IMR-90 (cell line): ENCODE results near the gene GCNT4. TPM values are rescaled to one million over a fixed set of nuclear protein-coding genes. Genes with fewer than 3 reads are reported as not detected.

Experiments
- ATAC-seq: fragments of 200-7000 bp; cut with Tn5 transposase; 2 replicates; pipeline ENCODE4 v1.9.1; 2020; ENCODE audit warnings: low read depth, mild to moderate bottlenecking, moderate library complexity
- BruUV-seq: library from RNA; stranded (reverse); fragments of 400-500 nt; replicated peaks from 2 replicates; lab custom pipeline; 2021; lab: Mats Ljungman, UMichigan
- CTCF ChIA-PET: fragments of 300-600 bp; formaldehyde crosslinking; extraction: SDS; loops from one replicate; lab custom pipeline; 2021; ENCODE audit warnings: antibody characterized with exemption; lab: Yijun Ruan, JAX
- POLR2A ChIA-PET: fragments of 300-600 bp; sonication (Branson Sonifier 250); formaldehyde crosslinking; loops from one replicate; lab custom pipeline; 2022; ENCODE audit warnings: antibody characterized with exemption; ENCODE audit not compliant: unreplicated experiment; lab: Charles Lee
- DNase-seq: peaks from one replicate; pipeline ENCODE4 v3.0.0; 2013
- H2AFZ ChIP-seq: replicated peaks from 2 replicates; pipeline ENCODE3; 2013; ENCODE audit warnings: low read length, mild to moderate bottlenecking; ENCODE audit not compliant: poor library complexity
- H2AK5ac ChIP-seq: 2 replicates; pipeline ENCODE4 v1.6.1; 2013; ENCODE audit warnings: low read depth, low read length, inconsistent platforms
- H2AK9ac ChIP-seq: replicated peaks from 2 replicates; pipeline ENCODE3; 2013; ENCODE audit warnings: mild to moderate bottlenecking, low read depth, low read length, moderate library complexity; ENCODE audit not compliant: poor library complexity
- H2BK120ac ChIP-seq: 2 replicates; pipeline ENCODE4 v1.6.1; 2013; ENCODE audit warnings: low read depth, low read length, inconsistent platforms
- H2BK15ac ChIP-seq: 3 replicates; pipeline ENCODE4 v1.6.1; 2013; ENCODE audit warnings: low read depth, low read length, inconsistent platforms
- H2BK20ac ChIP-seq: 2 replicates; pipeline ENCODE4 v1.6.1; 2013; ENCODE audit warnings: low read depth, mild to moderate bottlenecking, inconsistent platforms, low read length, moderate library complexity
- H2BK5ac ChIP-seq: 2 replicates; pipeline ENCODE4 v1.6.1; 2013; ENCODE audit warnings: mild to moderate bottlenecking, low read depth, low read length, inconsistent platforms; ENCODE audit not compliant: poor library complexity, severe bottlenecking
- H3K14ac ChIP-seq: replicated peaks from 2 replicates; pipeline ENCODE4 v1.6.1; 2013; ENCODE audit warnings: low read depth, low read length, inconsistent platforms
- H3K18ac ChIP-seq: 2 replicates; pipeline ENCODE4 v1.6.1; 2013; ENCODE audit warnings: low read depth, low read length, control low read depth
- H3K23ac ChIP-seq: 2 replicates; pipeline ENCODE4 v1.6.1; 2013; ENCODE audit warnings: low read depth, low read length, inconsistent platforms
- H3K27ac ChIP-seq: 2 replicates; pipeline ENCODE4 v1.5.1; 2013; ENCODE audit warnings: mild to moderate bottlenecking, control low read depth, low read length; ENCODE audit not compliant: insufficient read depth
- H3K27me3 ChIP-seq: 2 replicates; pipeline ENCODE4 v1.6.1; 2013; ENCODE audit warnings: low read length; ENCODE audit not compliant: control insufficient read depth, insufficient read depth
- H3K36me3 ChIP-seq: 2 replicates; pipeline ENCODE4 v1.6.1; 2013; ENCODE audit warnings: low read length, mixed read lengths; ENCODE audit not compliant: control insufficient read depth, insufficient read depth
- H3K4ac ChIP-seq: 2 replicates; pipeline ENCODE4 v1.6.1; 2013; ENCODE audit warnings: low read depth, low read length, inconsistent platforms
- H3K4me1 ChIP-seq: 2 replicates; pipeline ENCODE4 v1.6.1; 2013; ENCODE audit warnings: low read length, mixed read lengths; ENCODE audit not compliant: control insufficient read depth, insufficient read depth
- H3K4me2 ChIP-seq: 2 replicates; pipeline ENCODE4 v1.6.1; 2013; ENCODE audit warnings: low read depth, mild to moderate bottlenecking, control low read depth, low read length, moderate library complexity
- H3K4me3 ChIP-seq: 2 replicates; pipeline ENCODE4 v1.5.1; 2013; ENCODE audit warnings: low read depth, mild to moderate bottlenecking, control low read depth, low read length, moderate library complexity; ENCODE audit not compliant: insufficient read depth
- H3K56ac ChIP-seq: 2 replicates; pipeline ENCODE4 v1.6.1; 2013; ENCODE audit warnings: low read length, inconsistent platforms; ENCODE audit not compliant: insufficient read depth; ENCODE audit errors: extremely low read depth
- H3K79me1 ChIP-seq, 2 experiments: 2 replicates each; pipeline ENCODE4 v1.6.1; 2013; ENCODE audit warnings: low read length in 2 of 2, inconsistent platforms in 1 of 2, low read depth in 1 of 2
- H3K9ac ChIP-seq: 2 replicates; pipeline ENCODE4 v1.6.1; 2013; ENCODE audit warnings: low read depth, low read length, control low read depth
- H3K9me1 ChIP-seq: 2 replicates; pipeline ENCODE4 v1.6.1; 2013; ENCODE audit warnings: low read length, inconsistent platforms; ENCODE audit not compliant: insufficient read depth
- H3K9me3 ChIP-seq: 2 replicates; pipeline ENCODE4 v1.6.1; 2013; ENCODE audit warnings: low read length; ENCODE audit not compliant: control insufficient read depth, insufficient read depth
- H4K20me1 ChIP-seq: 2 replicates; pipeline ENCODE4 v1.6.1; 2013; ENCODE audit warnings: low read length, inconsistent platforms; ENCODE audit not compliant: insufficient read depth
- H4K5ac ChIP-seq: 2 replicates; pipeline ENCODE4 v1.6.1; 2013; ENCODE audit warnings: mild to moderate bottlenecking, low read depth, low read length, control low read depth
- H4K8ac ChIP-seq, 2 experiments: 2 replicates each; pipeline ENCODE4 v1.6.1; 2013; ENCODE audit warnings: low read depth in 2 of 2, low read length in 2 of 2, control low read depth in 1 of 2, inconsistent platforms in 1 of 2
- H4K91ac ChIP-seq: 2 replicates; pipeline ENCODE4 v1.6.1; 2013; ENCODE audit warnings: low read depth, low read length, inconsistent platforms; ENCODE audit not compliant: insufficient read depth
- BHLHE40 ChIP-seq: fragments of 150-350 bp; IDR thresholded peaks from 2 replicates; pipeline ENCODE4 v1.6.1; 2016; ENCODE audit warnings: mild to moderate bottlenecking, low read depth, low read length
- CEBPB ChIP-seq: IDR thresholded peaks from 2 replicates; pipeline ENCODE4 v1.6.1; 2012; ENCODE audit warnings: low read depth, low read length, improper control_type of control experiment
- CHD1 ChIP-seq: IDR thresholded peaks from 2 replicates; pipeline ENCODE4 v1.6.1; 2012; ENCODE audit warnings: low read depth, low read length, improper control_type of control experiment
- CTCF ChIP-seq: conservative IDR thresholded peaks from 2 replicates; pipeline ENCODE4 v1.5.1; 2012; ENCODE audit warnings: mild to moderate bottlenecking, low read depth, low read length, improper control_type of control experiment
- FOS ChIP-seq: fragments of 150-350 bp; IDR thresholded peaks from 2 replicates; pipeline ENCODE4 v1.6.1; 2016; ENCODE audit warnings: low read depth, low read length
- MAFK ChIP-seq: IDR thresholded peaks from 2 replicates; pipeline ENCODE4 v1.6.1; 2012; ENCODE audit warnings: low read depth, low read length, improper control_type of control experiment
- MAZ ChIP-seq: IDR thresholded peaks from 2 replicates; pipeline ENCODE4 v1.6.1; 2012; ENCODE audit warnings: low read depth, mild to moderate bottlenecking, low read length, improper control_type of control experiment, moderate library complexity, borderline replicate concordance
- MXI1 ChIP-seq: IDR thresholded peaks from 2 replicates; pipeline ENCODE4 v1.6.1; 2012; ENCODE audit warnings: low read depth, mild to moderate bottlenecking, low read length, moderate library complexity, borderline replicate concordance
- NFE2L2 ChIP-seq: fragments of 150-350 bp; IDR thresholded peaks from 2 replicates; pipeline ENCODE4 v1.6.1; 2016; ENCODE audit warnings: low read depth, mild to moderate bottlenecking, low read length
- POLR2A ChIP-seq: IDR thresholded peaks from 2 replicates; pipeline ENCODE4 v1.6.1; 2012; ENCODE audit warnings: mild to moderate bottlenecking, low read depth, low read length
- RAD21 ChIP-seq: IDR thresholded peaks from 2 replicates; pipeline ENCODE4 v1.6.1; 2012; ENCODE audit warnings: low read length, improper control_type of control experiment
- RCOR1 ChIP-seq: IDR thresholded peaks from 2 replicates; pipeline ENCODE4 v1.6.1; 2012; ENCODE audit warnings: mild to moderate bottlenecking, low read length, improper control_type of control experiment; ENCODE audit not compliant: insufficient replicate concordance
- RFX5 ChIP-seq: IDR thresholded peaks from 2 replicates; pipeline ENCODE4 v1.8.0; 2012; ENCODE audit warnings: low read depth, mild to moderate bottlenecking, low read length, moderate library complexity
- SMC3 ChIP-seq: fragments of 150-350 bp; IDR thresholded peaks from 2 replicates; pipeline ENCODE4 v1.6.1; 2016; ENCODE audit warnings: low read depth, mild to moderate bottlenecking, antibody characterized with exemption, low read length, moderate library complexity
- WGBS, 2 experiments: methylation state at CpG; one replicate each; pipeline versions ENCODE4 v1.1.5 to v1.1.7; 2013; ENCODE audit warnings: missing lambda C conversion rate in 2 of 2; ENCODE audit not compliant: insufficient read length in 1 of 2; ENCODE audit errors: extremely low coverage in 2 of 2; 5-methylcytosine and 5-hydroxymethylcytosine counted together
- dilution Hi-C: fragments of 300-500 bp; cut with HindIII; formaldehyde crosslinking; loops from one replicate; pipeline ENCODE4 v1.14.3; 2018; ENCODE audit warnings: low sequenced_read_pairs; ENCODE audit not compliant: unreplicated experiment
- in situ Hi-C: fragments of 300-500 bp; cut with MboI; formaldehyde crosslinking; loops from 3 replicates; pipeline ENCODE4 v1.14.3; 2019; ENCODE audit warnings: low sequenced_read_pairs, inconsistent platforms, mixed read lengths
- intact Hi-C: fragments of 100-400 bp; cut with micrococcal nuclease; formaldehyde crosslinking; loops from 2 replicates; pipeline ENCODE4 v1.10.0; 2022
- polyA plus RNA-seq, 3 experiments: library from polyadenylated mRNA; depleted of rRNA; stranded (reverse); fragments of >200 nt; gene quantifications; 2 replicates each; pipeline ENCODE4 v1.2.3, GENCODE V29; 2012; ENCODE audit warnings: low replicate concordance in 1 of 3
- total RNA-seq: library from RNA; depleted of rRNA; stranded (reverse); fragments of >200 nt; gene quantifications from 2 replicates; pipeline ENCODE4 v1.2.3, GENCODE V29; 2012
- TF ChIP-seq, protein P1 (sequence below): fragments of 150-350 bp; IDR thresholded peaks from 2 replicates; pipeline ENCODE4 v1.6.1; 2016; ENCODE audit warnings: low read depth, mild to moderate bottlenecking, low read length, moderate library complexity, borderline replicate concordance
- TF ChIP-seq, protein P2 (sequence below): fragments of 150-350 bp; IDR thresholded peaks from 2 replicates; pipeline ENCODE4 v1.6.1; 2017; ENCODE audit warnings: mild to moderate bottlenecking, antibody characterized with exemption, low read length, low read depth

GCNT4 gene
- total and polyA plus RNA-seq, 2 of the 4 experiments (the other 2 are of a cell fraction), result 0.46 to 1.8 TPM

- Histone ChIP-seq H4K5ac (no peak overlapping the region), H2AK9ac (no peak overlapping the region), H3K79me1 (peaks cover 4 to 6% of the 10 kb centered on the region in 2 experiments; a peak in 1 of 4 replicates), H2BK120ac (no peak overlapping the region), H3K27me3 (no peaks in the 10 kb centered on the region), H3K4me1 (no peaks in the 10 kb centered on the region; the same call in 1 of the 2 replicates), H3K27ac (no peak overlapping the region), H3K23ac (no peak overlapping the region), H4K20me1 (no peaks in the 10 kb centered on the region), H4K8ac (no peak overlapping the region), H2AFZ (no peak overlapping the region), H3K18ac (no peak overlapping the region), H2AK5ac (no peak overlapping the region), H3K9me3 (no peaks in the 10 kb centered on the region), H3K4ac (no peak overlapping the region), H3K36me3 (no peaks in the 10 kb centered on the region; the same call in 1 of the 2 replicates), H3K9me1 (no peaks in the 10 kb centered on the region; the same call in 1 of the 2 replicates), H2BK20ac (no peak overlapping the region), H3K4me2 (no peak overlapping the region), H3K56ac (no peak overlapping the region), H4K91ac (no peak overlapping the region), H3K4me3 (no peak overlapping the region), H2BK5ac (no peak overlapping the region), H3K14ac (no peak overlapping the region), H3K9ac (no peak overlapping the region), H2BK15ac (no peak overlapping the region)
- BruUV-seq, result no TSS peak
- no peak for DNase-seq
- POLR2A ChIA-PET, result no interaction called here
- 20% methylated on average over 1 of the region's 6 CpGs; no CpG with 5 or more reads in 1 of the 2 experiments for WGBS, 2 experiments
- ATAC-seq, result no peak
- intact Hi-C loops, result no loop called here
- dilution Hi-C loops, result no loop called here
- CTCF ChIA-PET, result no interaction called here
- TF ChIP-seq POLR2A, result no peak
- no peak for TF ChIP-seq RAD21
- no peak for TF ChIP-seq NFE2L2
- no peak for TF ChIP-seq BHLHE40
- no peak for TF ChIP-seq CEBPB
- TF ChIP-seq SMC3, result no peak
- TF ChIP-seq, protein P1, sequence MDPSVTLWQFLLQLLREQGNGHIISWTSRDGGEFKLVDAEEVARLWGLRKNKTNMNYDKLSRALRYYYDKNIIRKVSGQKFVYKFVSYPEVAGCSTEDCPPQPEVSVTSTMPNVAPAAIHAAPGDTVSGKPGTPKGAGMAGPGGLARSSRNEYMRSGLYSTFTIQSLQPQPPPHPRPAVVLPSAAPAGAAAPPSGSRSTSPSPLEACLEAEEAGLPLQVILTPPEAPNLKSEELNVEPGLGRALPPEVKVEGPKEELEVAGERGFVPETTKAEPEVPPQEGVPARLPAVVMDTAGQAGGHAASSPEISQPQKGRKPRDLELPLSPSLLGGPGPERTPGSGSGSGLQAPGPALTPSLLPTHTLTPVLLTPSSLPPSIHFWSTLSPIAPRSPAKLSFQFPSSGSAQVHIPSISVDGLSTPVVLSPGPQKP, result no peak
- no peak for TF ChIP-seq CTCF
- no peak for TF ChIP-seq CHD1
- TF ChIP-seq MXI1, result no peak
- TF ChIP-seq, protein P2, sequence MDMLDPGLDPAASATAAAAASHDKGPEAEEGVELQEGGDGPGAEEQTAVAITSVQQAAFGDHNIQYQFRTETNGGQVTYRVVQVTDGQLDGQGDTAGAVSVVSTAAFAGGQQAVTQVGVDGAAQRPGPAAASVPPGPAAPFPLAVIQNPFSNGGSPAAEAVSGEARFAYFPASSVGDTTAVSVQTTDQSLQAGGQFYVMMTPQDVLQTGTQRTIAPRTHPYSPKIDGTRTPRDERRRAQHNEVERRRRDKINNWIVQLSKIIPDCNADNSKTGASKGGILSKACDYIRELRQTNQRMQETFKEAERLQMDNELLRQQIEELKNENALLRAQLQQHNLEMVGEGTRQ, result no peak
- no peak for TF ChIP-seq FOS
- no peak for TF ChIP-seq RFX5
- TF ChIP-seq RCOR1, result no peak
- no peak for TF ChIP-seq MAZ
- no peak for TF ChIP-seq MAFK
- in situ Hi-C loops, result no loop called here
Observed at GRCh38 chr5:75034137-75034739, 18.1 kb downstream of the GCNT4 start.
